Activated T-cell treated with anti-CD3 and anti-CD28 coated beads, Interleukin-2, amount 50 U/mL, for 72 hours (primary cell): ENCODE results near the gene LONP2. TPM values are rescaled to one million over a fixed set of nuclear protein-coding genes. Genes with fewer than 3 reads are reported as not detected.
"Not testable (repeated sequence)": the region's sequence is repeated elsewhere in the genome, so short reads cannot be mapped to it uniquely, and the experiment has no call there.

Experiments
- ATAC-seq, 2 donors: fragments of 150-1000 bp; cut with Tn5 transposase; replicated peaks in 1 of 2; 2 replicates each; pipeline ENCODE4 v1.10.0; 2021; ENCODE audit warnings: moderate library complexity in 2 of 2, mild to moderate bottlenecking in 1 of 2
- DNase-seq, 2 donors: peaks; one replicate each; pipeline ENCODE4 v3.0.0; 2021 to 2022; ENCODE audit warnings: mixed read lengths in 1 of 2
- H3K27ac Mint-ChIP-seq: one replicate; pipeline ENCODE4 v1.8.0; 2022; ENCODE audit warnings: mild to moderate bottlenecking, moderate library complexity, mixed read lengths
- H3K27me3 Mint-ChIP-seq: one replicate; pipeline ENCODE4 v1.8.0; 2022; ENCODE audit warnings: low read depth, mixed read lengths
- H3K36me3 Mint-ChIP-seq, 2 donors: one replicate each; pipeline ENCODE4 v1.8.0; 2022; ENCODE audit warnings: mixed read lengths in 2 of 2, mild to moderate bottlenecking in 1 of 2; ENCODE audit not compliant: insufficient read depth in 2 of 2
- H3K4me1 Mint-ChIP-seq: one replicate; pipeline ENCODE4 v1.8.0; 2022; ENCODE audit warnings: low read depth, mixed read lengths
- H3K4me3 Mint-ChIP-seq, 2 donors: one replicate each; pipeline ENCODE4 v1.8.0; 2022; ENCODE audit warnings: mild to moderate bottlenecking in 2 of 2, mixed read lengths in 2 of 2, moderate library complexity in 2 of 2
- H3K9me3 Mint-ChIP-seq, 2 donors: one replicate each; pipeline ENCODE4 v1.8.0; 2022; ENCODE audit warnings: mixed read lengths in 2 of 2
- total RNA-seq, 2 donors: library from RNA; stranded (reverse); gene quantifications; one replicate each; pipeline ENCODE4 v1.2.3, GENCODE V29; 2022

Gene LONP2
- total RNA-seq, 2 donors from 2014 or later, result 50.8 to 55.3 TPM

DNA sequence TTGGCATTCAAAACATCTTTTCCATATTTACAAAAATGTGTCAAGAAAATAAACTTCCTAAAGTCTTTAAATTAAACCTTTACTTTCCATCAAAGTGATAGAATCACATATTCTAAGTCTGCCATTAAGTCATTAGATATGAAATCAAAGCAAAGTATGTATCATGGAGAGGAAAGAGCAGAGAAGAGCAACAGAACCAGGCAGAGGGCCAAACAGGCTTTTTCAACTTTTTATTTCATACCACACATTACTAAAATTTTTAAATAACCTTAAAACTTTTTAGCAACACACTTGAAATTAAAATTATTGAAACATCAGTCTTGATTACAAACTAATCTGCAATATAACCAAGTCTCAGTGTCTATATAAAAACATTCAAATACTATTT is 127.3 kb downstream of the LONP2 start:
- Mint-ChIP-seq H3K36me3 (no peaks in the 10 kb centered on the region), H3K4me3 (no peak overlapping the region), H3K4me1 (peaks cover 45% of the 10 kb centered on the region), H3K27me3 (no peaks in the 10 kb centered on the region), H3K9me3 (no peaks in the 10 kb centered on the region), H3K27ac (no peak overlapping the region)
- no peak for DNase-seq
- no peak for ATAC-seq

DNA sequence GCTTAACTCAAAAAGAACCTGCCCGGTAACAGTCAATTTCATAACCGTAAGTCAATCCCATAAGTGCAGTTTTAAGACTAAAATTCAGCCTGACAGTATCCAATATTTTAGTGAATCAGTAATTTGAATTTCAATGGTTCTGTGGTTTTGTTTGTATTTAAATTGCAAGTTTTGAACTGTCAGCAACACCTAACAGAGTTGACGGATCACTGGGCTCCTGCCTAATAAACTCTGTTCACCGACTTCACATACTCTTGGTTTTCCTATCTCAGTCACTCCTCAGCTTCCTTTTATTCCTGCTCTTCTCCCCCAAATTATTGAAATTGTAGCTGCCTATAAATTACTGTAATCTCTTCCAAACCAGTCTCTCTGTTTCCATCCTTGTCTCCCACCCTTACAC is 128.6 kb downstream of the LONP2 start:
- no peak overlapping the region for H3K4me3 Mint-ChIP-seq
- H3K9me3 Mint-ChIP-seq, result no peaks in the 10 kb centered on the region
- no peak overlapping the region for H3K27ac Mint-ChIP-seq
- H3K27me3 Mint-ChIP-seq, result no peaks in the 10 kb centered on the region
- no peaks in the 10 kb centered on the region for H3K36me3 Mint-ChIP-seq
- H3K4me1 Mint-ChIP-seq, result peaks cover 41% of the 10 kb centered on the region
- ATAC-seq (no peak), DNase-seq (no peak)

DNA sequence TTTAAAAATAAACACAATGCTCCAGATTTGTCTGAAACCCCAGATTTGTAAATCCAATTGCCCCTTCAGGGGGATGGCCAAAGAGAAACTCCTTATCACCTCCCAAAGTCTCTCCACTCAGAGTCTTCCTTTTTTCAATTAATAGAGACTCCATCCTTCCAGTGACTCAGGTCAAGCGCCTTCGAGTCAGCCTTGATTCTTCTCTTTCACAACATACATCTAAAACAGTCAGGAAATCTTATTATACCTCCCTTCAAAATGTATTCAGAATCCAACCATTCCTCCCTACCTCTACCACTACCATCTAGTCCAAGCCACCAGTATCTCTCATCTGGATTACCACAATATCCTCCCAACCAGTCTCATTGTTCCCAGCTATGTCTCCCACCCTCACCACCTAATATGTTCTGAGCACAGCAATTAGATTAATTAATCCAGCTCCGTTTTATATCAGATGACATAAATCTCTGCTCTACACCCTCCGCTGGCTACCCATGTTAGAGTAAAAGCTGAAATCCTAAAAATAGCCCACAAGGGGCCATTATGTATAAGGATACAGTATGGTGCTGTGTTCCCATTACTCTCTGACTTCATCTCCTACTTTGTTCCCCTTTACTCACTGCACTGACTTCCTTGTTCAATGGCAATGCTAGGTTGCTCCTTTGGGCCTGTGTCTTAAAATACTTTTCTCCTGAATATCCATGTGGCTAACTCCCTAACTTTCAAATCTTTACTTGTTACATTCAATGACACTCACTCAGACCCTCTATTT is 129.3 kb downstream of the LONP2 start:
- peaks cover 40% of the 10 kb centered on the region for H3K4me1 Mint-ChIP-seq
- H3K27me3 Mint-ChIP-seq, result no peaks in the 10 kb centered on the region
- DNase-seq (no peak), ATAC-seq (no peak)
- no peak overlapping the region for H3K27ac Mint-ChIP-seq
- H3K36me3 Mint-ChIP-seq, result no peaks in the 10 kb centered on the region
- no peaks in the 10 kb centered on the region for H3K9me3 Mint-ChIP-seq
- no peak overlapping the region for H3K4me3 Mint-ChIP-seq

DNA sequence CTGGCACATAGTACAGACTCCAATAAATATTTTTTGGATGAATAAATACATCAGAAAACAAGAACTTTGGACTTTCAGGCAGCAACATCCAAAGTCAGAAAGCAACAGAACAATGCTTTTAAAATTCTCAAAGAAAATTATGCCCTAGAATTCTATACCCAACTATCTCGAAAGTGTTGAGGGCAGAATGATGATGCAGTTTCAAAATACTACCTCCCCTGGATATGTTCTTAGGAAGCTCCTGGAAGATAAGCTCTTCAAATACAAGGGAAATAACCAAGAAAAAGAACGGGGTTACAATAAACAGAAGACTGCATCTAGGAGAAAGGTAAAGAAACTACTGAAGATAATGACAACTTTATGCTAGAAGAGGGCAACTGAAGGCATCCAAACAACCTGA is 130.2 kb downstream of the LONP2 start:
- no peak overlapping the region for H3K4me3 Mint-ChIP-seq
- H3K27ac Mint-ChIP-seq, result no peak overlapping the region
- H3K36me3 Mint-ChIP-seq, result no peaks in the 10 kb centered on the region
- H3K9me3 Mint-ChIP-seq, result no peaks in the 10 kb centered on the region
- no peak for ATAC-seq
- DNase-seq, result no peak
- no peaks in the 10 kb centered on the region for H3K27me3 Mint-ChIP-seq
- peaks cover 43% of the 10 kb centered on the region for H3K4me1 Mint-ChIP-seq

DNA sequence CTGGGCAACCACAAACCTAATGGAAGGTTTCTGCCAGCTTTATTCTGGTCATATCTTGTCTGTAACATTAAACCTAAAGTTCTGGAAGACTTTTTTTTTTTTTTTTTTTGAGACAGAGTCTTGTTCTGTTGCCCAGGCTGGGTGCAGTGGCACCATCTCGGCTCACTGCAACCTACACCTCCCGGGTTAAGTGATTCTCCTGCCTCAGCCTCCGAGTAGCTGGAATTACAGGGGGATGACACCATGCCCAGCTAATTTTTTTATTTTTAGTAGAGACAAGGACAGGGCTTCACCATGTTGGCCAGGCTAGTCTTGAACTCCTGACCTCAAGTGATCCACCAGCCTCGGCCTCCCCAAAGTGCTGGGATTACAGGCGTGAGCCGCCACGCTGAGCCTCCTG is 133.2 kb downstream of the LONP2 start:
- H3K27me3 Mint-ChIP-seq, ATAC-seq, H3K36me3 Mint-ChIP-seq, DNase-seq, H3K4me3 Mint-ChIP-seq, H3K27ac Mint-ChIP-seq, H3K9me3 Mint-ChIP-seq: not testable (repeated sequence)
- peaks cover 51% of the 10 kb centered on the region for H3K4me1 Mint-ChIP-seq

DNA sequence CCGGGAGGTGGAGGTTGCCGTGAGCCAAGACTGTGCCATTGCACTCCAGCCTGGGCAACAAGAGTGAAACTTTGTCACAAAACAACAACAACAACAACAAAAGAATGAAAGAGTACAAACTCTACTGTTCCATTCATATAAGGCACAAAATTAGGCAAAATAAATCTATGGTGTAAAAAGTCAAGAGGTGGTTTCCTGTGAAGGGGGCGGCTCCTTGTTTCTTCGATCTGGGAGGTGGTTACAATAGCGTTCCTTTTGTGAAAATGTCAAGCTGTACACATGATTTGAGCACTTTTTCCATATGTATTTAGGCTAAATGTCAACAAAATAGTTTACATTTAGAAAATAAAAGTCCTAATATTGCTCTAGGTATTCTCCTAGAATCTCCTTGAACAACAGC is 134.2 kb downstream of the LONP2 start:
- H3K27ac Mint-ChIP-seq, result no peak overlapping the region
- DNase-seq, result no peak
- H3K4me3 Mint-ChIP-seq, result no peak overlapping the region
- H3K36me3 Mint-ChIP-seq, result peaks cover 0 to under 1% of the 10 kb centered on the region in 2 donors
- H3K9me3 Mint-ChIP-seq, result no peaks in the 10 kb centered on the region
- no peaks in the 10 kb centered on the region for H3K27me3 Mint-ChIP-seq
- H3K4me1 Mint-ChIP-seq, result peaks cover 56% of the 10 kb centered on the region
- no peak for ATAC-seq

DNA sequence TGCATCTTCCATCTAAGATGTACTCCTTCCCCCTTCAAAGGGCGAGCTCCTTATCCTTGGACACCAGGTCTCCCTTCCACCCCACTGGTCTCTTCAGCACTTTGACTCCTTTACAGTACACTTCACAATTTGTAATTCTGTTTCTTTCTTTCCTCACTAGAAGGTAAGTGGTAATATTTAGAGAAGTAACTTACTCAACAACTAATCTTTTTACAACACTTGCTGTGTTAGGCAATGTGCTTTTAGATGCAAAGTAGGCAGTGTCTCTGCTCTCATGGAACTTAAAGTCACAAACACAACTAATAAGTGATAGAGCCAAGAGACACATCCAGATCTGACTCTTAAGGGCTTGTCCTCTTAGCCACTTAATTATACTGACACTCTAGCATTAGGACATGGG is 134.7 kb downstream of the LONP2 start:
- Mint-ChIP-seq H3K4me1 (peaks cover 62% of the 10 kb centered on the region), H3K27me3 (no peaks in the 10 kb centered on the region), H3K4me3 (no peak overlapping the region), H3K9me3 (no peaks in the 10 kb centered on the region), H3K36me3 (peaks cover 1 to 5% of the 10 kb centered on the region in 2 donors), H3K27ac (no peak overlapping the region)
- no peak for ATAC-seq
- no peak for DNase-seq

DNA sequence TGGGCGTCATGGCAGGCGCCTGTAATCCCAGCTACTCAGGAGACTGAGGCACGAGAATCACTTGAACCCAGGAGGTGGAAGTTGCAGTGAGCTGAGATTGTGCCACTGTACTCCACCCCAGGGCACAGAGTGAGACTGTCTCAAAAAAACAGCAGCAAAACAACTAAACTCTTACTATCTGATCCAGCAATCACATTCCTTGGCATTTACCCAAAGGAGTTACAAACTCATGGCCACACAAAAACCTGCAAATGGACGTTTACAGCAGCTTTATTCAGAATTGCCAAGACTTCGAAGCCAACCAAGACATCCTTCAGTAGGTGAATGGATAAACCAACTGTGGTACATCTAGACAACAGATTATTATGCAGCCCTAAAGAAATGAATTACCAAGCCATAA is 137.1 kb downstream of the LONP2 start:
- ATAC-seq (no peak), DNase-seq (no peak)
- Mint-ChIP-seq H3K4me3 (no peak overlapping the region), H3K36me3 (peaks cover 2 to 8% of the 10 kb centered on the region in 2 donors), H3K27me3 (no peaks in the 10 kb centered on the region), H3K4me1 (peaks cover 66% of the 10 kb centered on the region), H3K27ac (no peak overlapping the region), H3K9me3 (no peaks in the 10 kb centered on the region)

DNA sequence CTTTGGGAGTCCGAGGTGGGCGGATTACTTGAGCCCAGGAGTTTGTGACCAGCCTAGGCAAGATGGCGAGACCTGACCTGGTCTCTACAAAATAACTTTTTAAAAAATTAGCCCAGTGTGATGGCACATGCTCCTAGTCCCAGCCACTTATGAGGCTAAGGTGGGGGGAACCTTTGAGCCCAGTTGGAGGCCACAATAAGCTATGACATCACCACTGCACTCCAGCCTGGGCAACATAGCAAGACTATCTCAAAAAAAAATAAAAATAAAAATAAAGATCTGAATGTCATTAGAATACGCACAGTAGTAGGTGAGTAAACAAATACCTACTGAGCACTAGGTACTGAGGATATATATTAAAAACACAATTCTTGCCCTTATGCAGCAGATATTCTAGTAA is 138.0 kb downstream of the LONP2 start:
- Mint-ChIP-seq H3K4me1 (peaks cover 60% of the 10 kb centered on the region), H3K27me3 (no peaks in the 10 kb centered on the region)
- no peak for ATAC-seq

DNA sequence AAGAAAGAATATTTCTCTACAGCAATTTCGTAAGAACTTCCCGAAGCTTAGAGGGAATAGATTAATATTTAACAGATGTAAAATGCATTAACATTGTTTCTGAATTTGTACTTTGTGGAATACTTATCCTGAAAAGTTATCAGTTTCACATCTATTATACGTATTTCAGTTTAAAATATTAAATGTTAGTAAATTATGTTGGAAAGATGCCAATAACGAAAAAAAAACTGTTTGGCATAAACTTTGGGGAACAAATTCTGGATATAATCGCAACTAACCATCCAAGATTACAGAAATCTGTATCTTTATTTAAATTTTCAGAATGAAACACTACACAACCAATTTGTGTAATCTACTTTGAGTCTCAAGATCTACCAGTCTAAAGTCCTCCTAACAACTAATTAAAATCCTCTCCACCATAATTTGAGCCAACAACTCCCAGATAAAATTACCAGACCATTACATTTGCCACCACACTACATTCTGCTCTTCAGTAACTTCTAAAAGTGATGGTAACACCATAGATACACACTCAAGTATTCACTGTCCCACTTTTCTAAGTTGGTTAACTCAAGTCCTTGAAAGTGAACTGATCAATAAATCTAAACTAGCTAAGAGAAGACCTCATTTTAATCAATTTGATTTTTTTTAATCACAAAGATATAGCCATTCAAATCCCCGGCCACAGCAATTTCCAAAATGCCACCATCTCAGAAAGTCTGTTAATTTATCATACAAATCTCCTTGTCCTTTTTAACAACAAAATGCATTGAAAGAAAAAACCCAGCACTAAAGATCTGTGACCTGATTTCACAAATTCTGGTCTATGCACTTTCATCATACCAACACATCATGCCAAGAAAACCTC is 139.1 kb downstream of the LONP2 start:
- no peak for ATAC-seq
- DNase-seq, result no peak
- Mint-ChIP-seq H3K4me3 (peak overlapping the region; percentile 90 to 95), H3K36me3 (peaks cover 2 to 8% of the 10 kb centered on the region in 2 donors), H3K27me3 (no peaks in the 10 kb centered on the region), H3K4me1 (peaks cover 53% of the 10 kb centered on the region), H3K9me3 (no peaks in the 10 kb centered on the region), H3K27ac (peak overlapping the region; percentile 83)

More for the DNA sequence above, 138.0 kb downstream of the LONP2 start:
- Mint-ChIP-seq H3K36me3 (peaks cover 2 to 8% of the 10 kb centered on the region in 2 donors), H3K27ac (no peak overlapping the region), H3K4me3 (peak overlapping the region; percentile 44), H3K9me3 (no peaks in the 10 kb centered on the region)
- no peak for DNase-seq

DNA sequence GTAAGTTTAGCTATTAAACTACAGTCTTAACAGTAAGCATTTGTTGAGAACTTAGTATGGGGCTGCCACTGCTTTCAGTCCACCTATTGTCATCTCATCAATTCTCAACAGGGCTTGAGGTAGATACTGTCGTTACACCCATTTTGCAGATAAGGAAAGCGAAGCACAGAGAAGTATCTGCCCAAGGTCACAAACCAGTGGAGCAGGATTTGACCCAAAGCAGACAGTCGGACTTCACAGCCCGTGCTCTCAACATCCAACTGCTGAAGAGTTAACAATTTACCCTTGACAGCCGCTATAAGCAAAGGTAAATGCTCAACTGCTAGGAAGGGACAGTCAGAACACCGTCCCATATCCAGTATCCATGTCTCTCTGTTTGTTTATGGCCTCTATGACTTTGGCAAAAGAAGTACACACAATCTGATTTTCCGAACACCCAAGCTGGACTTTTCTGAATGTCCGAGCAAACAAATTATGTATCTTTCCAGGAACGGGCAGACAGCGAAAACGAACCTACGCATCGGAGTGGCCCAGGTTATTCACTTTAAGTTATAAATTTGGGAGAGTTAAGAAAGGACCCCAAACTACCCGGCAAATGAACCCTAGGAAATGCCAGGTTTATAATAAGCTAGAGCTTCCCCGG is 139.9 kb downstream of the LONP2 start:
- peaks cover 45% of the 10 kb centered on the region for H3K4me1 Mint-ChIP-seq
- DNase-seq (no peak), ATAC-seq (no peak)
- H3K36me3 Mint-ChIP-seq, result peaks cover 2 to 8% of the 10 kb centered on the region in 2 donors
- no peaks in the 10 kb centered on the region for H3K27me3 Mint-ChIP-seq
- peak overlapping the region; percentile 90 to 95 for H3K4me3 Mint-ChIP-seq
- H3K9me3 Mint-ChIP-seq, result no peaks in the 10 kb centered on the region
- peak overlapping the region; percentile 83 for H3K27ac Mint-ChIP-seq

DNA sequence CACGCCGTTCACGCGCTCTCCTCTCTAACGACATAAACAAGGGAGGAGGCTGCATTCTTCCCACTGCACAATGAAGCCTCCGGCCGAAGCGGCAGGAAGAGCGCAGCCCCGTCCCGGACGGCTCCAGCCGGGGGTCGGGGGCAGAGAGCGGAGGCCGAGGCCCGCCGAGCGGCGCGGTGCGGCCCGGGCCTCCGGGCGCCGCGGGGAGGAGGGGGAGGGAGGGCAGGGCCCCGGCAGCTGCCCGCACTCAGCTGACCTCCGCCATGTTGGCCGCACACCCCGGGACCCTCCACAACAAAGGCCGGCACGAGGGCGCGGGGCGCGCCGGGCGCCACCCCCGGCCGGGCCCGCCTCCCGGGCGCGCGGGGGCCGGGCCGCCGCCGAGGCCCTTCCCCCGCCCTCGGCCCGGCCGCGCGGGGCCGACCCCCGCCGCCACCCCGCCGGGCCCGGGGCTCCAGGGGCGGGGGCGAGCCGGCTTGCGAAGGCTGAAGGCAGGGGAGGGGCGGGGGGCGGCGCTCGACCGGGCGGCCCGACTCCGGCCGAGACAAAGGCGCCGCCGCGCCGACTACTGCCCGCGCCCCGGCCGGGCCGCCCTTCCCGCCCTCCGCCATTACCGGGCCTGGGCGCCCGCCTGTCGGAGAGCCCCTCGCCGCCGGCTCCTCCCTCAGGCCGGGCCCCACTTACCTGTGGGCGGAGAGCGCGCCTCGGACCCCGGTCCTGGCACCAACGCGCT is 140.6 kb downstream of the LONP2 start:
- H3K4me3 Mint-ChIP-seq, result peak overlapping the region; percentile 90 to 95
- H3K27me3 Mint-ChIP-seq, result no peaks in the 10 kb centered on the region
- ATAC-seq (peak; percentile 75 to 76), DNase-seq (peak; percentile 34 to 50)
- H3K27ac Mint-ChIP-seq, result peak overlapping the region; percentile 83
- H3K36me3 Mint-ChIP-seq, result peaks cover 2 to 8% of the 10 kb centered on the region in 2 donors
- no peaks in the 10 kb centered on the region for H3K9me3 Mint-ChIP-seq
- H3K4me1 Mint-ChIP-seq, result peaks cover 39% of the 10 kb centered on the region
